Mammary epithelial cell (primary cell): ENCODE results near the gene LGALS7.

Source experiments
- EZH2 ChIP-seq: IDR thresholded peaks from 2 replicates; pipeline ENCODE4 v1.6.1; 2012; ENCODE audit warnings: low read length, inconsistent platforms, borderline replicate concordance
- TF ChIP-seq, protein P1 (sequence below), 2 donors: IDR thresholded peaks in 1 of 2; conservative IDR thresholded peaks in 1 of 2; 2 replicates each; pipeline ENCODE4 v1.5.1; 2011 to 2012; ENCODE audit warnings: inconsistent platforms in 2 of 2, low read length in 2 of 2, mild to moderate bottlenecking in 2 of 2, control low read depth in 1 of 2, low read depth in 1 of 2; ENCODE audit not compliant: insufficient read depth in 1 of 2; ENCODE audit errors: extremely low read depth in 1 of 2

DNA sequence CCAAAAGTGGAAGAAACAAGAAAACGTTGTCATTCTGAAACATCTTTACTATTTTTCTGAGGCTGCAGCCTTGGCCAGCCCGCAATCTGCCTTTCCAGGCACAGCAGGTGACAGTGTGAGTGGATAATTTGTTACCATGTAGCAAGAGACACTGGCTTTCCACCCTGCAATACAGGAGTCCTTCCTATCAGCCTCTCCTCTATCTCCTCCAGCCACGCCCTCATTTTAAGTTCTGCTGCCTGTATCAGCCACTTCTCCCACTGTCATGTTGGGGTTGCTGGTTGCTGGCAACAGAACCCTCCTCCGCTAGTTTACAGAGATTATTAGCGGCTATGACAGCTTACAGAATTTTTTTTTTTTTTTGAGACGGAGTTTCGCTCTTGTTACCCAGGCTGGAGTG lies 7.7 kb upstream of the LGALS7 start:
- TF ChIP-seq, protein P1, sequence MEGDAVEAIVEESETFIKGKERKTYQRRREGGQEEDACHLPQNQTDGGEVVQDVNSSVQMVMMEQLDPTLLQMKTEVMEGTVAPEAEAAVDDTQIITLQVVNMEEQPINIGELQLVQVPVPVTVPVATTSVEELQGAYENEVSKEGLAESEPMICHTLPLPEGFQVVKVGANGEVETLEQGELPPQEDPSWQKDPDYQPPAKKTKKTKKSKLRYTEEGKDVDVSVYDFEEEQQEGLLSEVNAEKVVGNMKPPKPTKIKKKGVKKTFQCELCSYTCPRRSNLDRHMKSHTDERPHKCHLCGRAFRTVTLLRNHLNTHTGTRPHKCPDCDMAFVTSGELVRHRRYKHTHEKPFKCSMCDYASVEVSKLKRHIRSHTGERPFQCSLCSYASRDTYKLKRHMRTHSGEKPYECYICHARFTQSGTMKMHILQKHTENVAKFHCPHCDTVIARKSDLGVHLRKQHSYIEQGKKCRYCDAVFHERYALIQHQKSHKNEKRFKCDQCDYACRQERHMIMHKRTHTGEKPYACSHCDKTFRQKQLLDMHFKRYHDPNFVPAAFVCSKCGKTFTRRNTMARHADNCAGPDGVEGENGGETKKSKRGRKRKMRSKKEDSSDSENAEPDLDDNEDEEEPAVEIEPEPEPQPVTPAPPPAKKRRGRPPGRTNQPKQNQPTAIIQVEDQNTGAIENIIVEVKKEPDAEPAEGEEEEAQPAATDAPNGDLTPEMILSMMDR (conservative IDR thresholded peaks at IDR 0.05 in 1 of 2, IDR thresholded peaks at IDR 0.05 in 1 of 2; ENCODE audit: extremely low read depth in 1 of 2, insufficient read depth in 1 of 2, low read depth in 1 of 2, low read length in 2 of 2): no peak
- TF ChIP-seq EZH2: no peak
